ENCODE measurements around the gene GFOD1.

DNA sequence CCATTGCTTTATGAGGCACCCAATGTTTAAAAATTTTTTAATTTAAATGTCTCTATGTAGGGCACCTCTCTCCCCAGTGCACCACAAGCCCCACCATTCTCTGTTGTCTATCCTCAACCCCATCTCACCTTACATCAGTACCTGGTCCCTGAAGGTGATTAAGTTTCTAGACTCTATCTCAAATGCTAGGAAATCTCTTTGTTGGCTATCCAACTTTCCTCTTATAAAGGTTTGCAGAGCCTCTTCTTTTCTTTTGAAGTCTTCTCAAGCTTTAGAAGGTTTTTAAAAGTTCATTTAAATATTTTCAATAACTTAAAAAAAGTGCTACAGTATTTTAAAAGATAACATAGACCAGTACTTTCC is 82.5 kb downstream of the GFOD1 start:
- TF ChIP-seq, protein P1, sequence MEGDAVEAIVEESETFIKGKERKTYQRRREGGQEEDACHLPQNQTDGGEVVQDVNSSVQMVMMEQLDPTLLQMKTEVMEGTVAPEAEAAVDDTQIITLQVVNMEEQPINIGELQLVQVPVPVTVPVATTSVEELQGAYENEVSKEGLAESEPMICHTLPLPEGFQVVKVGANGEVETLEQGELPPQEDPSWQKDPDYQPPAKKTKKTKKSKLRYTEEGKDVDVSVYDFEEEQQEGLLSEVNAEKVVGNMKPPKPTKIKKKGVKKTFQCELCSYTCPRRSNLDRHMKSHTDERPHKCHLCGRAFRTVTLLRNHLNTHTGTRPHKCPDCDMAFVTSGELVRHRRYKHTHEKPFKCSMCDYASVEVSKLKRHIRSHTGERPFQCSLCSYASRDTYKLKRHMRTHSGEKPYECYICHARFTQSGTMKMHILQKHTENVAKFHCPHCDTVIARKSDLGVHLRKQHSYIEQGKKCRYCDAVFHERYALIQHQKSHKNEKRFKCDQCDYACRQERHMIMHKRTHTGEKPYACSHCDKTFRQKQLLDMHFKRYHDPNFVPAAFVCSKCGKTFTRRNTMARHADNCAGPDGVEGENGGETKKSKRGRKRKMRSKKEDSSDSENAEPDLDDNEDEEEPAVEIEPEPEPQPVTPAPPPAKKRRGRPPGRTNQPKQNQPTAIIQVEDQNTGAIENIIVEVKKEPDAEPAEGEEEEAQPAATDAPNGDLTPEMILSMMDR (conservative IDR thresholded peaks at IDR 0.05 in 1 of 2, IDR thresholded peaks at IDR 0.05 in 1 of 2; ENCODE audit: low read depth in 1 of 2, low read length in 2 of 2) = no peak
- TF ChIP-seq EZH2 (IDR thresholded peaks at IDR 0.05; ENCODE audit: low read length, missing control alignments) = no peak

Data from fibroblast of lung (primary cell).